Measurements from ENCODE around the gene XIRP2.
"Not testable (repeated sequence)": the region's sequence is repeated elsewhere in the genome, so short reads cannot be mapped to it uniquely, and the experiment has no call there.

XIRP2 gene

DNA sequence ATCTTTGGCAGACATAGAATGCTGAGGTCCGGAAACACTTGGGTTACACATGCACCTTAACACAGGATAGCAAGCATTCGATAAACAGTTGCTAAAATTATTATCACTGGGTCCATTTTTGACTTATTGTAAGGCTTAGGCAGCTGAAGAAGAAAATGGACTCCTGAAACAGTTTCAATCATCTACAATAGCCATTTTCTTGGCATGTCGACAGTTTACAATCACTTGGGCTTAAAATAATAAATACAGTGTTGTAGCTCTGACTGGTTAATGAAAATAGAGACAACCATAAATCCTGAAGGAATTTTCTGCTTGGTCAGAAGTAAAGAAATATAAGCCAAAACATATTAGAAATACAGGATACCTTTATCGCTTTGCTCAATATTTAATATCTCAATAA lies 169.2 kb downstream of the XIRP2 start:
- DNase-seq: no peak

GRCh38 chr2:167059173-167059572 lies 170.9 kb downstream of the XIRP2 start:
- DNase-seq: no peak

DNA sequence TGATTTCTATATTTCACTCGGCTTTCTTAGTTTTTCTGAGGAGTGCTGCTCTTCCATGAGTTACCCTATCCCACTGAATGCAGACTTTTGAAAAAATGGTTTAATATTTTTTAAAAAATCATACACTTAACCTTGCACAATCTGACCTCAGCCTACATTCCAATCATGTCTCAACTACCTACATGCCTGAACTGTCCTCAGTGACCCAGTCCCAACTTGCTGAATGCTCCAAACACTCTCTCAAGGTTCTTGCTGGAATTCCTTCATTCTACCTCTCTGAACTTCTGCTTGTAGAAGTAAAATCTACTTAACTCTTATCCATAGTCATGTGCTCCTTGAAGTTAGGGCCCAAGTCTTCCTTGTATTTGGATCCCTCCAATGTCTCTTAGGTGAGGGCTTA lies 181.6 kb downstream of the XIRP2 start:
- no peak for DNase-seq

GRCh38 chr2:167075708-167076107 lies 187.4 kb downstream of the XIRP2 start:
- not testable (repeated sequence) for DNase-seq

DNA sequence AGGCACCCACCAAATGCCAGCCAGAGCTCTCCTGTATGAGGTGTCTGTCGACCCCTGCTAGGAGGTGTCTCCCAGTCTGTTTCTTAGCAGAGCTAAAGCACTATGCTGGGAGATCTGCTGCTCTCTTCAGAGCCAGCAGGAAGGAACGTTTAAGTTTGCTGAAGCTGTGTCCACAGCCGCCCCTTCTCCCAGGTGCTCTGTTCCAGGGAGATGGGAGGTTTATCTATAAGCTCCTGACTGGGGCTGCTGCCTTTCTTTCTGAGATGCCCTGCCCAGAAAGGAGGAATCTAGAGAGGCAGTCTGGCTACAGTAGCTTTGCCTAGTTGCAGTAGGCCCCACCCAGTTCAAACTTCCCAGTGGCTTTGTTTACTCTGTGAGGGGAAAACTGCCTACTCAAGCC lies 210.7 kb downstream of the XIRP2 start:
- not testable (repeated sequence) for DNase-seq

DNA sequence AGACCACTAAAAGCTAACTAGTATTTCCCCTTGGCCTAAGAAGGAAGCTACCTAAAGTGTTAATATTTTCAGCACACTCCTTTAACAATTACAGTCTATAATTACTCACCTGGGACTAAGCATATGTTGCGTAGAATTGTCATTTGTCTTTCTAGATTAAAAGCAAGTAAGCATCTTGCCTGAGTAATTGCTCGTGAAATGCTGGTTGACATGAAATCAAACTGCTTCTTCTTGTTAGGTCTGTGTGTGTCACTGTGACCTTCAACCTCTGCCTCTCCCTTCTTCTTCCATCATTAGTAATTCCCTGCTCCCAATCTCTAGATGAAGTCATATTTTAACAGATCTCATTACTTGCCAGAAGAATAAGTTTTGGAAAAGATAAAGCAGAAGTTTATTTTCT lies 212.2 kb downstream of the XIRP2 start:
- DNase-seq: no peak

- DNase-seq: no peak
These were observed 214.9 kb downstream of the XIRP2 start for GRCh38 chr2:167103028-167103756.

DNA sequence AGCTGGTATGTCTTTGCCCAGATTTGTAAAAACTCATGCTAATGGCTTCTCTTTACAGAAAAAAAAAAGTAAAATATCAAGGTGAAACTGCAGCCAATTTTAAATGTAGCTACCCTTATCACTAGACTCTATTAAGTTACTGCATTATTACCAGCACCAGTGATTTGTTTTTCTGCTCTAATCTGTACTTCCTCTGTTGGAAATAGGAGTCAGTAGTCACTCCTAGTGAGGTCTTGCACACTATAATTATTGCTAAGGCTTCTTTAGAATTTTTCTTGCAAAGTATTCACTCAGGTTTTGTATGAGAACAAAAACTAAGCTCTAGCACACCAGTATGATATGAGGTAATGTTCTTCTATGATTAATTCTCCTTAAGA lies 215.5 kb downstream of the XIRP2 start:
- peak; percentile 45 for DNase-seq

- no peak for DNase-seq
These were observed 216.4 kb downstream of the XIRP2 start for GRCh38 chr2:167104691-167105090.

DNA sequence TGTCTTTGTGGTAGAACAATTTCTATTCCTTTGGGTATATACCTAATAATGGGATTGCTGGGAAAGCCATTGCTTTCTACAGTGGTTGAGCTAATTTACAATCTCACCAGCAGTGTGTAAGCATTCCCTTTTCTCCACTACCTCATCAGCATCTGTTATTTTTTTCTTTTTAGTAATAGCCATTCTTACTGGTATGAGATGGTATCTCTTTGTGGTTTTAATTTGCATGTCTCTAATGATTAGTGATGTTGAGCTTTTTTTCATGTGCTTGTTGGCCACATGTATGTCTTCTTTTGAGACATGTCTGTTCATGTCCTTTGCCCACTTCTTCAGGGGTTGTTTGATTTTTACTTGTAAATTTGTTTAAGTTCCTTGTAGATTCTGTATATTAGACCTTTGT lies 221.4 kb downstream of the XIRP2 start:
- DNase-seq: not testable (repeated sequence)

DNA sequence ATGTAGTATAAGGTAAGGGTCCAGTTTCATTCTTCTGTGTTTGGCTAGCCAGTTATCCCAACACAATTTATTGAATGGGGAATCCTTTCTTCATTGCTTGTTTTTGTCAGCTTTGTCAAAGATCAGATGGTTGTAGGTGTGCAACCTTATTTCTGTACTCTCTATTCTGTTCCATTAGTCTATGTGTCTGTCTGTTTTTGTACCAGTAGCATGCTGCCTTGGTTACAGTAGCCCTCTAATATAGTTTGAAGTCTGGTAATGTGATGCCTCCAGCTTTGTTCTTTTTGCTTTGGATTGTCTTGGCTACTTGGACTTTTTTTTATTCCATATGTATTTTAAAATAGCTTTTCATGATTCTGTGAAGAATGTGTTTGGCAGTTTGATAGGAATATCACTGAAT lies 222.1 kb downstream of the XIRP2 start:
- DNase-seq: no peak

DNA sequence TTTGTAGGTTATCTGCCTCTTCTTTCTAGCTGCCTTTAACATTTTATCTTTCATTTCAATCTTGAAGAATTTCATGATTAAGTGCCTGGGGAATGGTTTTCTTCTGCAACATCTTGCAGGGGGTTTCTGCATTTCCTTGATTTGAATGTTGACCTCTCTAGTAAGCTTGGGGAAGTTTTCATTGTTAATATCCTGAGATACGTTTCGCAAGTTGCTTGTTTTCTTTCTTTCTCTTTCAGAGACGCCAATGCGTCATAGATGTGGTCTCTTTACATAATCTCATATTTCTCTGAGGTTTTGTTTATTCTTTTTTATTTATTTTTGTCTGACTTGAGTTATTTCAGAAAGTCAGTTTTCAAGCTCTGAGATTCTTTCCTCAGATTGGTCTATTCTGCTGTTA lies 225.7 kb downstream of the XIRP2 start:
- no peak for DNase-seq

- no peak for DNase-seq
These were observed 227.3 kb downstream of the XIRP2 start for GRCh38 chr2:167115541-167115940.

DNA sequence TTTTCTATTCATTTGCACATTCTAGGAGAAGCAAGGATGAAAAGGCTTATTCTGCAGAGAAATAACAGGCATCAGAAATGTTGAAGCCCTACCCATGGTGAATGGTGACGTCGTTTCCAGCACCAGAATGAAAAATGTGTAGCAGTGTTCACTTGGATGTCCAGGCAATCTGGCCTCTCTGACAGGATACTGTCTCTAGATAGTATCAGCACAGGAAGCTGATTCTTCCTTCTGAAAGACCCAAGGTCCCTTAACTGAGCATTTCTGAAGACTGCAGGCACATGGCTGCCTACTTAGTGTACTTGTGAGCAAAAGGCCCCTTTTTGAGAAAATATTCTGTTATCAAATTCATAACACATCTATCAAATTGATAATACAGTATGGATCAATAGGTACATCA lies 234.1 kb downstream of the XIRP2 start:
- DNase-seq: no peak

DNA sequence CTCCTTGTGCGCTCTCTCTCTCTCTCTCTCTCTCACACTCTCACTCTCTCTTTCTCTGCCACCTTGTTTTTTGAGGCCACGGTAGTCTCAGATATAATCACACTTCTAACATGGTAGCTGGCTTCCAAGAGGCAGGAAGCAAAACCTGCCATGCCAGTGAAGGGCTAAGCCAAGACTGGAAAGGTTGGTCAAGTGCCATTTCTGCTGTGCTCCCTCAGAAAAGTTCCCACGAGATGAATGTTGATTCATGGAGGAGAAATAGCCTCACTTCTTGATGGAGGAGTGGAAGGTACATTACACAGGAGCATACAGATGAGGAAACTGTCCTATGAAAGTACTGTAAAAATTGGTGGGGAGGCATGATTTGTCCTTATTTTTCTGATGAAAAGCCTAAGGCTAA lies 237.9 kb downstream of the XIRP2 start:
- no peak for DNase-seq

DNA sequence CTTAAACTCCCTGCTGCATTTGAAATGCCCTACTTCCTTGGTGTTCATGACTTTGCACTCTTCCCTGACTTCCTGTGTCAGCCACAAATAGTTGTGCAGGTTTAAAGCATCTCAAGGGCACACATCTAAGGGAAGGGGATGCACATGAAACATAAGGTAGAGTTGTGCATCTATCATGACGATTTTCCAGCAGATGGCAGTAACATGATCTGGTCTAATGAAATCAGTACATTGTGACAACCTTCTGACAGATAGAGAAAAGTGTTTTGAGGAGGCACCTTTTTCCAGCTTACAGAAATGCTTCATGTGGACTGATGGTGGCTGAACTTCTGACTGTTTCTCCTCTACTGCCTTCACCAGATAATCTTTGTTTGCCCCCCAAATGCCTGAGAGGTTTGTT lies 238.9 kb downstream of the XIRP2 start:
- no peak for DNase-seq

DNA sequence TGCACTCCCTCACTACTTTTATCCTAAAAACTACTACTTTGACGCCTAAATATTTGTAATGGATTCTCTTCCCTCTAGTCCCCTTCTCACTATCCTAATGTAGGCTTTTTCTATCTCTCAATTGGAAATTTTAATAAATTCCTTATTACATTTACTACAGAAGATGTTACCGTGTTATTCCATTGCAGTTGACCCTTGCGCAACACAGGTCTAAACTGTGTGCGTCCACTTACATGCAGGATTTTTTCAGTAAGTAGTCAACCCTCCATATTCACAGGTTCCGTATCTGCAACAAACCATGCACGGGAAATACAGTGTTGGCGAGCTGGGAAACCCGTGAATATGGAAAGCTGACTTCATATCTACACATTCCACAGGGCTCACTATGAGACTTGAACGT lies 239.8 kb downstream of the XIRP2 start:
- DNase-seq: no peak

DNA sequence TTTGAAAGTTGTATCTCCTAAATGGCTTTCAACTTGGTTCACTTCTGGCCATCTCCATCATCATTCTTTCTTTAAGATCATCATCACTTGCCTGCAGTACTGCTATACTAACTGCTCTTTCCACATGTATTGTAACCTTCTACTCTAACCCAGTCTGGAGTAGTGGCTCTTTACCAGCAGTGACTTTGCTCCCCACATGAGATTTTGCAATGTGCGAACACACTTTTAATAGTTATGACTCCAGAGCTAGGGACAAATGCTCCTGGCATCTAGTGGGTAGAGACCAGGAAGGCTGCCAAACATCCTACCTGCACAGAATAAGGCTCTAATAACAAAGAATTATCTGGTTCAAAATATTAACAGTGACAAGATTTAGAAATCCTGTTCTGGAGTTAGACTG lies 243.8 kb downstream of the XIRP2 start:
- no peak for DNase-seq

DNA sequence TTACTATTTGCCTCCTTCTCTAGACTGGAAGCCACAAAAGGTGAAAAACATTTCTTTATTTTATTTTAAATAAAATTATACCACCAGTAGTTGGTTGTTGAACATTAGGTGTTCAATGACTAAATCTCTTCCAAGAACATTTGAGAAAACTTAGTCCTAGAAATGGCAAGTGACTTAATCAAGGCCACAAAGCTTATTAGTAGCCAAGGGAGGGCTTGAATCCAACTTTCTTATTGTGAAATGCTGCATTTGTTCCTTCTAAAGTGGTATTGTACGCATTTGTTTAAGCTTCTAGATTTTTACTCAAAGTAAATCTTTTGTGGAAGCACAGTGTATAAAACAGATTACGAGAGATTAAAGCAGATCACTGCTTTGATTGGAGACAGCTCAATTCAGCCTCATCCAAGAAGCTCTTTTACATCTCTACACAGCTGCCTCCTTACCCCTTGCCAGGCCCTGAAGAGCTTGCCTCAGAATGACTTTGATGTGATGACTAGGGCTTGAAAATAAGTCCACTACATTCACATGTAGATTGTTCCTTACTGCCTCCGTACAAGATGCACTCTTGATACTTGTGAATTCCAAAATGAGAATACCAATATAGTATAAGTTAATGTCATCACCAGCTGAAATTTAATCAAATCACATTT lies 244.8 kb downstream of the XIRP2 start:
- no peak for DNase-seq

GRCh38 chr2:167133614-167134013 lies 245.3 kb downstream of the XIRP2 start:
- DNase-seq: no peak

- no peak for DNase-seq
These were observed 246.2 kb downstream of the XIRP2 start for GRCh38 chr2:167134381-167135072.

GRCh38 chr2:167135706-167136105 lies 247.4 kb downstream of the XIRP2 start:
- no peak for DNase-seq

GRCh38 chr2:167136879-167137596 lies 248.8 kb downstream of the XIRP2 start:
- DNase-seq: no peak

- no peak for DNase-seq
These were observed 252.1 kb downstream of the XIRP2 start for GRCh38 chr2:167140330-167140729.
